Left forelimb (tissue), 1 donor: ENCODE results near the gene ZNF862.
A peak's percentile ranks its signal among the peaks of the same experiment; 100 is the strongest.

ENCODE experiments used
- DNase-seq: peaks from one replicate; pipeline ENCODE4 v3.0.0-alpha.2; 2018; ENCODE audit warnings: low spot score

The ZNF862 gene

GRCh38 chr7:149838224-149838991 lies at the start of gene ZNF862:
Gene ZNF862, plus strand, starts transcription at chr7:149838375. Its CDS starts 237 bp downstream, at chr7:149838612.
- DNase-seq: peak; percentile 96

- DNase-seq: no peak
These were observed 49.1 kb upstream of the ZNF862 start for GRCh38 chr7:149789101-149789500.

- no peak for DNase-seq
These were observed 48.0 kb upstream of the ZNF862 start for GRCh38 chr7:149790146-149790548.

- no peak for DNase-seq
These were observed 47.3 kb upstream of the ZNF862 start for GRCh38 chr7:149790754-149791360.

DNA sequence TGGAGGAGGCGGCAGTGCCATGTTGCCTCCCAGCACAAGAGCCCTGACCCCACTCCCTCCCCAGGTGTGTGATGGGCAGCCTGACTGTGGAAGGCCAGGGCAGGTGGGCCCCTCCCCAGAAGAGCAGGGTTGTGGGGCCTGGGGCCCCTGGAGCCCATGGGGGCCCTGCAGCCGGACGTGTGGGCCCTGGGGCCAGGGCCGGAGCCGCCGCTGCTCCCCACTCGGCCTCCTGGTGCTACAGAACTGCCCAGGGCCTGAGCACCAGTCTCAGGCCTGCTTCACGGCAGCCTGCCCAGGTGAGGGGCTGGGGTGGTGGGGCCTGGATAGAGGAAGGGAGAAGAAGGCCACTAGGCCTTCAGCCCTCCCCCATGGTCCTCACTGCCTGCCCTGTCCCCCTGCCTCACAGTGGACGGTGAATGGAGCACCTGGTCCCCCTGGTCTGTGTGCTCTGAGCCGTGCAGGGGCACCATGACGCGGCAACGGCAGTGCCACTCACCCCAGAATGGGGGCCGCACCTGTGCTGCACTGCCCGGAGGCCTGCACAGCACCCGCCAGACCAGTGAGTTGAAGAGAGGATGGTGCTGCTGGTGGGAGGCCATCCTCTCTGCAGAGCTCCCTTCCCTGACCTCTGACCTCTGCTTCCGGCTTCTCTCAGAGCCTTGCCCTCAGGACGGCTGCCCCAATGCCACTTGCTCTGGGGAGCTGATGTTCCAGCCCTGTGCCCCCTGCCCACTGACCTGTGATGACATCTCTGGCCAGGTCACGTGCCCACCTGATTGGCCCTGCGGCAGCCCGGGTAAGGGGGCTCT lies 46.6 kb upstream of the ZNF862 start:
- no peak for DNase-seq

- DNase-seq: no peak
These were observed 46.0 kb upstream of the ZNF862 start for GRCh38 chr7:149792220-149792595.

GRCh38 chr7:149793261-149793660 lies 44.9 kb upstream of the ZNF862 start:
- DNase-seq: no peak

- DNase-seq: no peak
These were observed 43.5 kb upstream of the ZNF862 start for GRCh38 chr7:149794661-149795060.

DNA sequence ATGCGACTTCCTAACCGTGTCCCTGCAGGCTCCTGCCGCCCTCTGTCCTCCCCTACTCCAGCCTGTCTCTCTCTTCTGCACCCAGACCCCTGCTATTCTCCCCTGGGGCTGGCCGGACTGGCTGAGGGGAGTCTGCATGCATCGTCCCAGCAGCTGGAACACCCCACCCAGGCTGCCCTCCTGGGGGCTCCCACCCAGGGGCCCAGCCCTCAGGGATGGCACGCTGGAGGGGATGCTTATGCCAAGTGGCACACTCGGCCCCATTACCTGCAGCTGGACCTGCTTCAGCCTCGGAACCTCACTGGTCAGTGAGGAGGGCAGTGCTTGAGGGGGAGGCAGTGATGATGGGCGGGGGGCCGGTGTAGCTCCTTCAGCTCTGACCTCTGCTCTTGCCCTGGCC lies 43.0 kb upstream of the ZNF862 start:
- DNase-seq: no peak

DNA sequence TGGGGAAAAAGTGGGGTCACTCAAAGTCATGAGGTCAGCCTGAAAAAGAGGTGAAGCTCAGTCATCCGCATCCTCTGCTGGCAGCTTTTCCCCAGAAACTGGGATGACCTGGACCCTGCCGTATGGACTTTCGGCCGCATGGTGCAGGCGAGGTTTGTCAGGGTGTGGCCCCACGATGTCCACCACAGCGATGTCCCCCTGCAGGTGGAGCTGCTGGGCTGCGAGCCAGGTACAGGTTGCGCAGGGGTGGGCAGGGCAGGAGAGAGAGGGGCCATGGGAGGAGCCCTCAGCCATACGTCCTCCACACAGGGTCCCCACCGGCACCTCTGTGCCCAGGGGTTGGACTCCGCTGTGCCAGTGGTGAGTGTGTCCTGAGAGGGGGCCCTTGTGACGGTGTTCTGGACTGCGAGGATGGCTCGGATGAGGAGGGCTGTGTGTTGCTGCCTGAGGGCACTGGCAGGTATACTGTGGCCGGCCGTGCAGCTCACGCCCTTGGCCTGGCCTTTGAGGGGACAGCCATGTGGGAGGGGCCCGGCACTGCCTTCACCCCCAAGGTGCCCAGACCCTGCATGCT lies 41.8 kb upstream of the ZNF862 start:
- DNase-seq: no peak

- DNase-seq: no peak
These were observed 40.4 kb upstream of the ZNF862 start for GRCh38 chr7:149797771-149798170.

DNA sequence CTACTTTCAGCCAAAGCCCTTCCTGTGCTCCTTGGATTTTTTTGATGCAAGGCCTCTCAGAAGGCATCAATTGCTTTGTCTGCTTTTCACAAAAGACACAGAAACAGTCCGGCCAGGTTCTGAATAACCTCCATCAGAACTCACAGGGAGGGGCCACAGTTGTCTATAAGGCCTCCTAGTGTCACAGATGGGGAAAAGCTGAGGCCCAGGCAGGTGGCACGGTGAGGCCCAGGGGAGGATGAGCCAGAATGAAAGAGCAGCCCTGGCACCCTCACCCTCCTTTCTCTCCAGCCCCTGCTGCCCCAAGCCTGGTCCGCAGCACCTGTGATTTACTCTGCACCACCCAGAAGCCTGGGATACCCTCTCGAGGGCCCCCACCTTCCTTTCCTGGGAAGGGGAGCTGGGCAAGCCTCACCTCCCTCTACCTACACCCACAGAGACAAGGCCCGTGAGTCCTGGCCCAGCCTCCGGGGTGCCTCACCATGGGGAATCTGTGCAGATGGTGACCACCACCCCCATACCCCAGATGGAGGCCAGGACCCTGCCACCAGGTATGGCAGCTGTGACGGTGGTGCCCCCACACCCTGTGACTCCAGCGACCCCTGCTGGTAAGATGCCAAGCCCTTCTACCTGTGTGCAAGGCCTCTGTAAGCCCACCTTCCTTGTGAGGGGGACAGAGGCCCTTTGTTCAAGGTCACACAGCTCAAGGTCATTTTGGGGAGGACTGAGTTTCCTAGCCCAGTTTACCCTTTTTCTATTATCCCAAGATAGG lies 38.6 kb upstream of the ZNF862 start:
- no peak for DNase-seq

DNA sequence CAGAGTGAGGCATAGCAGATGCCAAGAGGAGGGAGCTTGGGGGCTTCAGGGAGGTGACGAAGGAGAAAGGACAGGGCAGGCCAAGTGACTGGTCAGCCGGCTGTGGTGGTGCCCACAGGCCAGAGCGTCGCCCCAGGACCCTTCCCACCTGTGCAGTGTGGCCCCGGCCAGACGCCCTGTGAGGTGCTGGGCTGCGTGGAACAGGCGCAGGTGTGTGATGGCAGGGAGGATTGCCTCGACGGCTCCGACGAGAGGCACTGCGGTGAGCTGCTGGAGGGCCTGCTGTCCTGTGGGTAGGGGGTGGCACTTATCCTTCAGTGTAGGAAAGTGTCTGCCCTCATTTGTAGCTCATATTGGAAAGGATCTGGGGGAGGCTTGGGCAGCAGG lies 38.0 kb upstream of the ZNF862 start:
- DNase-seq: no peak

- no peak for DNase-seq
These were observed 37.1 kb upstream of the ZNF862 start for GRCh38 chr7:149801002-149801566.

DNA sequence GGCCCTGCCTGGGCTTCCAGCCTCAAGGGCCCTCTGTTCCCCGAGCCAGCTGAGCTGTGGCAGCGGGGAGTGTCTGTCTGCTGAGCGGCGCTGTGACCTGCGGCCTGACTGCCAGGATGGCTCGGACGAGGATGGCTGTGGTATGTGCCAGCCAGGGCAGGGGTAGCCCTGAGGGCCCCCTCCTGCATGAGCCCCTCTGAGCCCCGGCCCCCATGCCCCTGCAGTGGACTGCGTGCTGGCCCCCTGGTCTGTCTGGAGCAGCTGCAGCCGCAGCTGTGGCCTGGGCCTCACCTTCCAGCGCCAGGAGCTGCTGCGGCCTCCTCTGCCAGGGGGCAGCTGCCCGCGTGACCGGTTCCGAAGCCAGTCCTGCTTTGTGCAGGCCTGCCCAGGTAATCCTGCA lies 36.4 kb upstream of the ZNF862 start:
- DNase-seq: no peak

- DNase-seq: no peak
These were observed 35.2 kb upstream of the ZNF862 start for GRCh38 chr7:149802966-149803365.

DNA sequence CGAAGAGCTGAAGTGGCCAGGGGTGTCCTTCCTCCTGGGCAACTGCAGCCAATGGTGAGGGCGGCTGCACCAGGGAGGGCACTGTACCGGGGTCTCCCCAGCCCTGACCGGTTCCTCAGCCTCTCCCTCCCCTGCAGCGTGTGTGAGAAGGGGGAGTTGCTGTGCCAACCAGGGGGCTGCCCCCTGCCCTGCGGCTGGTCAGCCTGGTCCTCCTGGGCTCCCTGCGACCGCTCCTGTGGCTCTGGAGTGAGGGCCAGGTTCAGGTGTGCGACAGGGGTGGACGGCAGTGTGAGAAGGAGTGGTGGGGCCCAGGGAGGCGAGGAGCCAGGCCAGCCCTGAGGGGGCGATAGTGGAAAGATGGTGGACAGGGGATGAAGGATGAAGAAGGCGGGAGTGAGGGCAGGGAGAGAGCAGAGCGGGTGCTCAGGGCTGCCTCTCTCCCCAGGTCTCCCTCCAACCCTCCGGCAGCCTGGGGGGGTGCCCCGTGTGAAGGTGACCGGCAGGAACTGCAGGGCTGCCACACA lies 34.6 kb upstream of the ZNF862 start:
- no peak for DNase-seq

GRCh38 chr7:149804106-149804505 lies 34.1 kb upstream of the ZNF862 start:
- no peak for DNase-seq

GRCh38 chr7:149806726-149807125 lies 31.4 kb upstream of the ZNF862 start:
- DNase-seq: no peak

GRCh38 chr7:149808311-149808710 lies 29.9 kb upstream of the ZNF862 start:
- no peak for DNase-seq

GRCh38 chr7:149809215-149809614 lies 29.0 kb upstream of the ZNF862 start:
- DNase-seq: no peak
